22Rv1 (cell line): ENCODE data around the gene RSPH3.

Source experiments
- CTCF ChIP-seq: fragments of 450-650 bp; IDR thresholded peaks from 2 replicates; pipeline ENCODE4 v1.5.1; 2017; ENCODE audit warnings: mild to moderate bottlenecking
- ZFX ChIP-seq: fragments of 450-650 bp; IDR thresholded peaks from 2 replicates; pipeline ENCODE4 v1.6.1; 2017; ENCODE audit warnings: antibody characterized with exemption, borderline replicate concordance

GRCh38 chr6:158960026-158960425 is 40.0 kb downstream of the RSPH3 start:
- TF ChIP-seq CTCF (no peak), ZFX (no peak)
